HG02571 (cell line): ENCODE measurements around the gene CDC42BPB.

Experiments
- ATAC-seq: cut with Tn5 transposase; IDR thresholded peaks from one replicate; pipeline ENCODE4 v1.9.1; 2021; ENCODE audit warnings: mild to moderate bottlenecking, moderate library complexity; ENCODE audit not compliant: unreplicated experiment

Gene CDC42BPB

DNA sequence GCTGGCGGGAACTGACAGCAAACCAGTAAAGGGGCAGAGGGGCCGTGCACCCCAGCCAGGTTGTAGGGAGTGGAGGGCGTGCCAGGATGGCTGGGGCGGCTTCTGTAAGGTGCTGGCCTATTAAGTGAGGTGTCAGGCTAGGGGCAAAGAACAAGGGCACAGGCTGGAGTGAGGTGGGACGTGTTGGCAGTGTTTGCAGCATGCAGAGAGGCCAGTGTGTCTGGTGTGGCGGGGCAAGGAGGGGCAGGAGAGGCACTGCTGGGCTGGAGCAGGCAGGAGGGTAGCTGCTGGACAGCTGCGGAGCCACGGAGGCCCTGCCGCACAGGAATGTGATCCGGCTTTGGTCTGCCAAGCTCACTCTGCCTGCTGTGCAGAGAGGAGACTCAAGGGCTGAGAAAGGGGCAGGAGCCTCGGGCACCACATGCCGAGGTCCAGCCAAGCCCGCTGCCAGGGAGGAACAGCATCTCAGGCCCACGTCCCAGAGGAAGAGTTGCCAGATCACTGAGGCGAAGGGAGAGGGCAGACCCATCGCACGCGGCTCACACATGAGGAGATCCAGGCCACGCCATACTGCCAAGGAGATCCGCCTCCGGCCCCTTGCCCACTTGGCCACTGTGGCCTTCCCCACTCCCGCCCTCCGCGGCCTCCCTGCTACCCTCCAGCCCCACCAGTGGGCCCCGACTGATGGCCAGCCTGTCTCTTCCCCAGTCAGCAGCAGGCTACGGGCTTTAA, 88.1 kb downstream of the CDC42BPB start:
- no peak for ATAC-seq

GRCh38 chr14:102968306-102968705, 89.0 kb downstream of the CDC42BPB start:
- no peak for ATAC-seq

- ATAC-seq: no peak
Observed at GRCh38 chr14:102967506-102967795, 89.9 kb downstream of the CDC42BPB start.

DNA sequence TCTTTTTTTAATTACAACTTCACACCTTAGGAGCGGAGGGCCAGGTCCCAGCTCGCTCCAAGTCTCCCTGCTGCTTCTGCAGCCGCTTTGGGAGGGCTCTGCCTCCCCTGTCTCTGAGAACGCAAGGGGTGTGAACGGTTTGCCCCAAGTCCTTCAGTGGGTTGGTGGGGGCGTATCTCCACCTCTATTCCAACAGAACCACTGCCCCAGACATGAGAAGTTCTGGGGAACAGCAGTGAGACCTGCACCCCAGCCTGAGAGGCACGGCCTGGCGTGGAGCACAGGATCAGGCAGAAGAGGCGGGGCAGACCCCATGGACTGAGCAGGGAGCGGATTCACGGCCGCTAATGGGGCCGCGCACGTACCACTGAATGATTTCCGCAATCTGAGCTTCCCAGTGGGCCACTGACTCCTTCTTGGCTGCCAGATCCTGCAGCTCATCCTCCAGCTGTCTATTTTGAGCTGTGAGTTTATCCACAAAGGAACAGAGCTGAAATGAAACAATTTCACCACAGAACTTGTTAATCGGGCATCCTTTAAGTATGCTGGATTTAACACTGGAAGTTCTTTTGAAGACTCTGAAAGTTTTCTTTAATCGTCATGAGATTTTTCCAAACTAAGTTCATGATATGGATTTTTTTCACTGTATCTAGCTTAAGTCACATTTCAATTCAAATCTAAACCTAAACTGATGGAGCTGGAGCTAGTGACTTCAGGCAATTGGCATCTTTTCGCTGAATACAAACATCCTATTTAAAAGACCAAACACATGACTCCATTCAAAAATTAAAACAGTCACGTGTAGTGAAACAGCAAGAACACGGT, 90.5 kb downstream of the CDC42BPB start:
- no peak for ATAC-seq

DNA sequence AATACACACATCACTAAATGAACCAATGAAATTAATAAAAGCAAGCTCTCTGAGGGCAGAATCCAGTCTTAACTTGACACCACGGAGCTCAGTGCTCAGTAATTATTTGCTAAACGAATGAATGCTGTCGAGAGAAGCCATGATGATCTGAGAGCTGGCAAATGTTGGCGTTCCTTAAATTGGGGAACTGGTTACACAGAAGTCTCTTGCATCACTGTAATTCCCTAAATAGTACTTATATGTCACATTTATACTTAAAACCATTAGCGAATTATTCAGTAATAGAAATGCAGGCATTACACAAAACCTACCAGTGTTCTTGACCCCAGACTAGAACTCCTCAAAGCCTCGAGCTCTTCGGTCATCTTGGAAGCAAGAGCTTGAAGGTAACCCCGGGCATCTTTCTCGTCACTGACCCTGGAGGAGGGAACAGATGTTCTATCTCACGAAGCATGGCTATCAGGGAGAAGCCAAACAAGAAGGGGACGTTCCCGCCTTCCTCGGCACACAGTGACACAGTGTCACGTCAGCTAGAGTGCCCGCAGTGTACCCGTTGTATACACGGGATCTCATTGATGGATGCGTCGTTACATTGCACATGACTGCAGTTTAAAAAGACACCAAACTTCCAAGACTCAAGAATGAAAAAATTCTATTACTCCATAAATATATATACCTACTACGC, 91.2 kb downstream of the CDC42BPB start:
- no peak for ATAC-seq

DNA sequence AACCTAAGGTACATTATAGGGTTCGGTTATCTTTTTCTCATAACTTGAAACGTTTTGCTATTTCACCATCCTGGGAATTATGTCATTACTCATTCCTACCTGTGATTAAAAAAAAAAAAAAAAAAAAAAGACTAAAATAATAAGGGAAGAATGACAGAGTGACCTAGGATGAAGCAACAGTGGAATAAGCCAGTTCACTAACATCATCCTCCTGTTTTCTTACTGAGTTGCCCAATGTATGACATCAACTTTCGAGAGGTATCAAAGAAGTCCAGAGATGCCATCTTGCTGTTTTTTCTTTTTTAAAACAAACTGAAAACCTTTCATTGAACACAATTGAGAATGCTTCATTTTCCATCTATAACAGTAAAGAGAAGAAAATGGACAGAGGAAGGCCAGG, 92.1 kb downstream of the CDC42BPB start:
- no peak for ATAC-seq

GRCh38 chr14:102964152-102964730, 93.1 kb downstream of the CDC42BPB start:
- ATAC-seq: no peak

- ATAC-seq: no peak
Observed at GRCh38 chr14:102962111-102962627, 95.2 kb downstream of the CDC42BPB start.

DNA sequence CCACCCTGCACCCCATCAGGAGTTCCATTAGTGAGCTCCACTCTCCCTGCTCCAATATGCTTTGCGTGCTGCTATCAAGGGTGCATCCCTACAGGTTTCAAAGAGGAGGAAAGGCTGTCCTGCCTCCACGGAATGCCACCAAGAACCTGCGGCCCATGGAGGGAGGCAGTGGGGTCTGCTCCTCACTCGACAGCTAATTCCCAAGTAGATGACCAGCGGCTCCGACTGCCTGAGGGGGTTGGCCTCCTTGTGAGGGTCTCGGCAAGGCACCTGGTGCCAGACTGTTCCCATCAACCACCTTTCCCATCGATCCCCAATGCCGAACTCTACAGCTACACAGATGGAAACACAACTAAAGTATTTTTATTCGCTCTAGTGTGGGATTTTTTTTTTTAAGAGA, 98.9 kb downstream of the CDC42BPB start:
- ATAC-seq: no peak

DNA sequence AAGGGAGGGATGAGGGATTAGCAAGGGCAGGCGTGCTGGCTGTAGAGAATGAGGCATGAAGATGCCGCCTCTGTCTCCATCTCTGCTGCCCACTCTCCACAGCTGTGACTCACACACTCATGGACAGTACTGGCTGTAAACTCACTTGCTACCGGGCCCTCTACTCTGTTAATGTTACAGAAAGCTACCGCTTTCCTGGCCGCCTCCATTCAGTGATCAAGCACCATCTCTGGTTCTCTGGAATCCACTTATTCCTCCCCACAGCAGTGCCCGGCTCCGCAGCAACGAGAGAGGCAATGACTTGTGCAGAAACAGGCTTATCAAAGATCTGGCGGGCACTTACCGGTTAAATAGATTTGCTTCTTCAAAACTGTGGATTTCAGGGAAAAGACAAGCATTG, 100.1 kb downstream of the CDC42BPB start:
- ATAC-seq: no peak

DNA sequence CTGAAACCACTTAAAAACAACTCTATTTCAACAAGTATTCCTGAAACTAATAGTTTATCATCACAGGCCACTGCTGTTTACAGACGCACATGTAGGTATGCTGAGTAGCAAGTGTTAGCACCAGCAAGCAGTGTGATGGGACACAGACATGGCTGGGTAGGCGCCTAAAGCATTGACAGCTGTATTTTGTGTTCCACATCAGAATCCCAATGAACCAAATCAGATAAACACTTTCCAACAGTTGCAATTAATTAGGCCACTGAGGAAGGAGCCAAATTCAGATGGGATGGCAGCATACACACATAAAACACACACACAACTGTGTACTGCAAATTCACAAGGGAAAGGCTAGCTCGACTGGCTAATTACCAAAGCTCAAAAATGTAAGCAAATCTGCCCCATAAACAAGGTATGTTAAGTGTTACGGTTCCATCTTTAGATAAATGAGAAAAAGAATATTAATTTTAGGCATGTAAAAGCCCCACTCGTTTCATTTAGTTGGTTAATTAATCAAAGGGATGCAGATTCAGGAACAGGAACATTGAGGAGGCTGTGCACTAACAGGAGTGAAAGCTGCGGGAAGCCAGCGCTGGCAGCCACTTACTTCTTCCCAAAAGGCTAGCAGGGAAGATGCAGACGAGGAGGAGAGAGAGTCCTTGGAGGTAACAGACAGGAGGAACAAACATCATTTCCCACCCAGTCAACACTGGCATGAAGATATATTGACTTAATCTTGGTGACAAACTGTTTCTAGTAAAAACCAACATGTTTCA, 101.5 kb downstream of the CDC42BPB start:
- ATAC-seq: no peak

DNA sequence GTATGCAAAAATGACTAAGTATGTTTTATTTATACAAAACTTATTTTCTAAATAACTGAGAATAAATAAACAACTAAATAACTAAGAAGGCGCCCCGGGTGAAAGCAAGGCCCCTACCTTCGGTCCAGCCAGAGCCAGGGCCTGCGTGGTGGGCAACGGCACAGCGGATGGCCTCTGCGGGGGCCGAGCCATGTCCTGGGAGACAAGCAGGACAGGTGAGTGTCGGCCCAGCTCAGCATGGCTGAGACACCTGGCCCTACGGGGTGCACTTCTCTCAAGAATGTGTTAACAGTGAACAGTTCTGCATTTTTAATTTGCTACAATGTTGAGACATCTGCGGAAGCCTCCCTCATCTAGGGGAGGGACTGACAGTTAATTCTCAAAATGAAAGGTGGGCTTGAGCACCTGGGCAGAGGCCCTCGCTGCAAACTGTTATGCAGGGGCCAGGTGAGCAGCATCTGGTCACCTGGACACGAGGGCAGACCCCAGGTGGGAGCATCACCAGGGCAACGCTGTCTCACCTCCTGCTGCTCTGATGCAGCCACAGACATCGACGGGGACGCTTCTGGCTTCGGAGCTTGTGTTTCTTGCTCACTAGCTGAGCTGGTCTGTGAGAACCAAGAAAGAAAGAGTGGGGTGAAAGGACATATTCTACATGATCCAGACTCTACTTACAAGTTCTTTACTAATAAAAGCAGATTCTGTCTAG, 103.1 kb downstream of the CDC42BPB start:
- no peak for ATAC-seq

DNA sequence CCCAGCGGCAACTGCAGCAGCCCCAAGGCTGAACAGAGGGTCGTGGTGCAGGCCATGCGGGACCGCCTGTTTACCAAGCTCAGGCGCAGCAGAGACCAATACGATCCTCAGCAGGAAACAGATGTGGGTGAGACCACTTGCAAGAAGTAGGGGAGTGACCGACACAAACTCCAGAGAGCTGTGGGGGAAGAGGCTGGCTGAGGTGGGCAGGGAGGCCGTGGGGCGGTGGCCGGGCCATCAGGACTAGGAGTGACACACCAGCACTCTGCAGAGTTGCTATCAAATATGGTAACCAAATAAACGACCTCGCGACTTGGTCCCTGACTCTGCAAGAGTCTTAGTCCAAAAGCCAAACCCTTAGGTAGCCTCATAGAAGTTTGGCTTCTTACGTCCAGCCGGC, 104.2 kb downstream of the CDC42BPB start:
- no peak for ATAC-seq

- no peak for ATAC-seq
Observed at GRCh38 chr14:102952276-102952675, 105.1 kb downstream of the CDC42BPB start.

- ATAC-seq: no peak
Observed at GRCh38 chr14:102951799-102952198, 105.5 kb downstream of the CDC42BPB start.

GRCh38 chr14:102951034-102951433, 106.3 kb downstream of the CDC42BPB start:
- no peak for ATAC-seq

DNA sequence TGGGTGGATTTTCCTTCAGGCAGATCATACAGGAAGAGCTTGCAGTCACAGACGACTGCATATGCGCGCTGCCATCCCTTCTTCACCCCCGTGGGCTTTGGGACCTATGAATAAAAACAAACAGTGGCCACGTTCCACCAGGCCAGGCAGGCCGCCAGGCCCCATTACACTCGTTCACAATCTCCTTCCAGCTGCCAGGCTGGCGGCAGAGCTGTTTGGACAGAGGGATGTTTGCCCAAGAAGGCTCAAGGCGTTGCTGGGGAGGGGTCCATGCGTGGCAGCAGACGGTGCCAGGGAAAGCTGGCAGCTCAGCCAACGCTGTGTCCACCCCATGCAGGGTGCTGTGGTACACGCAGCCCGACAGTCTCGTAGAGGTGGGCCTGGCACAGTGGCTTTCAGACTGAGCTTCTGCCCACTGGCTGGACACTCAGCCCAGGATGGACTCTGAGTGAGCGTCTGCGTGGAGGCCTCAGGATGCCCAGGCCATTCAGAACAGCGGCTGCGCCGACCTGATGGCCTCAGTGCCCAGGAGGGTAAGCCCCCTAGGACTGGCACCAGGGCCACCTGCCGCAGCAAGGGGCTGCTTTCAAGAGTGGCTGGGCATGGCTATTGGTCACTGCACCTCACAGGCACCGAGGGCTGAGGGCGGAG, 107.4 kb downstream of the CDC42BPB start:
- ATAC-seq: no peak

GRCh38 chr14:102949062-102949800, 108.1 kb downstream of the CDC42BPB start:
- ATAC-seq: no peak

GRCh38 chr14:102948698-102949061, 108.7 kb downstream of the CDC42BPB start:
- ATAC-seq: no peak
